Fibroblast of pulmonary artery (primary cell): Measurements from ENCODE around the gene CARM1.

Source experiments
- DNase-seq: peaks from one replicate; pipeline ENCODE4 v3.0.0-alpha.2; 2010; ENCODE audit warnings: low read depth
- H3K4me3 ChIP-seq: replicated peaks from 2 replicates; pipeline ENCODE4 v1.5.1; 2011; ENCODE audit warnings: low read depth, mild to moderate bottlenecking, control low read depth, low read length, moderate library complexity
- CTCF ChIP-seq: IDR thresholded peaks from 2 replicates; pipeline ENCODE4 v1.5.1; 2011; ENCODE audit warnings: mild to moderate bottlenecking, control low read depth, low read length, inconsistent platforms; ENCODE audit errors: missing control alignments

Gene CARM1

DNA sequence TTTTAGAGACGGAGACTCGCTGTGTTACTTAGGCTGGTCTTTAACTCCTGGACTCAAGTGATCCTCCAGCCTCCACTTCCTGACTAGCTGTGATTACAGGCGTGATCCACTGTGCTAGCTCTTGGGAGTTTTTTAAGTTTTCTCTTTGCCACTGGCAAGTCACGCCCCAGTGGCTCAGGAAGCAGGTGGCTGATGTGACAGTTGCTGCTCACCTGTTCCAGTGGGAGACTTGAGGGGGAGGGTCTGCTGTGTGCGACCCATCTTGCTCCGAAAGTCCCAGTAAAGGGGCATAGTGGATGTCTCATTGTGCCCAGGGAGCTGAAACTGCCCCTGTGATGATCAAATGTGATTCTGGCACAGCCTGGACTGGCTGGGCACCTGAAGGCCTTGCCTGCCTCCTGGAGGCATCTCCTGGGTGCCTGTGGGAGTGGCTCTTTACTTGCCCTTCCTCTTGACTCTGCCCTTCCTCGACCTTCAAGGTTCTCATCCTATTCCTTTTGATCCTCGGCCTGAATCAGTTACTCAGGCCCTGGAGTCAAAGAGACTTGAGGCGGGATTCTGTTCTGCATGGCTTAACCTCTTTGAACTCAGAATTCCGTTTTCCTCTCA is 97.3 kb downstream of the CARM1 start:
- DNase-seq: no peak
- no peak for TF ChIP-seq CTCF
- H3K4me3 ChIP-seq: no peak overlapping the region

GRCh38 chr19:10971107-10971726 is 99.9 kb downstream of the CARM1 start:
- no peak overlapping the region for H3K4me3 ChIP-seq
- TF ChIP-seq CTCF: no peak

More at GRCh38 chr19:10971107-10971726, 99.9 kb downstream of the CARM1 start:
- no peak for DNase-seq
